K562 (cell line): Measurements from ENCODE around the gene POU2F3. TPM values are rescaled to one million over a fixed set of nuclear protein-coding genes. Genes with fewer than 3 reads are reported as not detected.

ENCODE experiments used
- ATAC-seq: fragments of 200-7000 bp; cut with Tn5 transposase; 3 replicates; pipeline ENCODE4 v1.9.1; 2020; ENCODE audit warnings: moderate library complexity
- BruUV-seq: library from RNA; stranded (reverse); fragments of 400-500 nt; replicated peaks from 2 replicates; lab custom pipeline; 2021; lab: Mats Ljungman, UMichigan
- CTCF ChIA-PET: fragments of 300-600 bp; formaldehyde crosslinking; extraction: SDS; loops from one replicate; lab custom pipeline; 2021; ENCODE audit warnings: low intra/inter-chr PET ratio; lab: Yijun Ruan, JAX
- POLR2A ChIA-PET: fragments of 300-600, 350-650 bp; sonication (Branson Sonifier 250); formaldehyde crosslinking; extraction: SDS; loops from one replicate; lab custom pipeline; 2021; ENCODE audit warnings: antibody characterized with exemption, inconsistent platforms; lab: Yijun Ruan, JAX
- DNase-seq, 4 experiments: peaks; one replicate each; pipeline versions ENCODE4 v3.0.0 to v3.0.0-alpha.2; 2011 to 2018; ENCODE audit warnings: low spot score in 3 of 4, mixed read lengths in 3 of 4; ENCODE audit errors: extremely low read depth in 1 of 4
- FAIRE-seq: peaks from 2 replicates; lab custom pipeline; 2011; peaks lifted over from hg19 to GRCh38; lab: Jason Lieb, UNC
- H2AFZ ChIP-seq: 2 replicates; pipeline ENCODE4 v1.6.0; 2011; ENCODE audit warnings: low read depth, low read length, control low read depth, inconsistent platforms
- H3K27ac ChIP-seq: fragments of 200-600 bp; 3 replicates; pipeline ENCODE4 v1.8.0; 2011; ENCODE audit warnings: low read depth, mild to moderate bottlenecking, control low read depth, inconsistent platforms, low read length, moderate library complexity, mixed read lengths; ENCODE audit errors: extremely low read depth
- H3K27me3 ChIP-seq, 2 experiments: fragments of 300-600 bp in 1 of 2; 2 replicates in 1 of 2; 3 replicates in 1 of 2; pipeline versions ENCODE4 v1.6.0 to v1.8.0; 2011; ENCODE audit warnings: inconsistent platforms in 2 of 2, low read length in 2 of 2, mild to moderate bottlenecking in 1 of 2, mixed read lengths in 1 of 2, moderate library complexity in 1 of 2; ENCODE audit not compliant: control insufficient read depth in 2 of 2, insufficient read depth in 2 of 2
- H3K36me3 ChIP-seq: fragments of 300-600 bp; 3 replicates; pipeline ENCODE4 v1.8.0; 2011; ENCODE audit warnings: mild to moderate bottlenecking, low read length, inconsistent platforms; ENCODE audit not compliant: control insufficient read depth, insufficient read depth
- H3K4me1 ChIP-seq, 2 experiments: fragments of 200-600 bp in 1 of 2; replicated peaks in 1 of 2; 2 replicates in 1 of 2; 3 replicates in 1 of 2; pipeline versions ENCODE4 v1.5.1 to v1.8.0; 2011; ENCODE audit warnings: inconsistent platforms in 2 of 2, low read length in 2 of 2, mild to moderate bottlenecking in 1 of 2, mixed read lengths in 1 of 2, moderate library complexity in 1 of 2; ENCODE audit not compliant: control insufficient read depth in 2 of 2, insufficient read depth in 2 of 2
- H3K4me2 ChIP-seq: 2 replicates; pipeline ENCODE4 v1.6.1; 2011; ENCODE audit warnings: low read length, control low read depth, inconsistent platforms, mixed read lengths; ENCODE audit not compliant: insufficient read depth
- H3K4me3 ChIP-seq: fragments of 200-600 bp; sonication (generic), shearing (Covaris generic); 2 replicates; pipeline ENCODE4 v1.5.1; 2016; ENCODE audit warnings: control low read depth, inconsistent platforms
- H3K79me2 ChIP-seq: fragments of 200-600 bp; 3 replicates; pipeline ENCODE4 v1.8.0; 2011; ENCODE audit warnings: low read length, inconsistent platforms; ENCODE audit not compliant: control insufficient read depth, insufficient read depth
- H3K9ac ChIP-seq, 2 experiments: 2 replicates each; pipeline versions ENCODE4 v1.6.0 to v1.6.1; 2011; ENCODE audit warnings: low read depth in 2 of 2, low read length in 2 of 2, control low read depth in 1 of 2, inconsistent platforms in 1 of 2, mild to moderate bottlenecking in 1 of 2, mixed read lengths in 1 of 2; ENCODE audit not compliant: insufficient read depth in 1 of 2
- H3K9me1 ChIP-seq: one replicate; pipeline ENCODE4 v1.6.0; 2011; ENCODE audit warnings: inconsistent platforms, mild to moderate bottlenecking, low read length, moderate library complexity; ENCODE audit not compliant: control insufficient read depth, insufficient read depth
- H3K9me3 ChIP-seq: replicated peaks from 2 replicates; pipeline ENCODE4 v1.5.1; 2011; ENCODE audit warnings: low read depth, low read length, inconsistent platforms; ENCODE audit not compliant: control insufficient read depth, insufficient read depth
- H4K20me1 ChIP-seq: replicated peaks from 2 replicates; pipeline ENCODE4 v1.6.1; 2011; ENCODE audit warnings: low read length, inconsistent platforms, mixed read lengths; ENCODE audit not compliant: control insufficient read depth, insufficient read depth
- ARID3A ChIP-seq: IDR thresholded peaks from 2 replicates; pipeline ENCODE4 v1.6.1; 2012; ENCODE audit warnings: low read depth, low read length, improper control_type of control experiment, borderline replicate concordance
- CC2D1A ChIP-seq: fragments of 450-650 bp; IDR thresholded peaks from 2 replicates; pipeline ENCODE4 v1.6.1; 2017; ENCODE audit warnings: mild to moderate bottlenecking
- CHD2 ChIP-seq: IDR thresholded peaks from 2 replicates; pipeline ENCODE4 v1.6.1; 2011; ENCODE audit warnings: low read depth, low read length
- CTBP1 ChIP-seq: fragments of 450-650 bp; IDR thresholded peaks from 2 replicates; pipeline ENCODE4 v1.6.1; 2016; ENCODE audit warnings: borderline replicate concordance
- GATAD2A ChIP-seq: fragments of 450-650 bp; IDR thresholded peaks from 2 replicates; pipeline ENCODE4 v1.6.1; 2017
- HOMEZ ChIP-seq: fragments of 250-450 bp; sonication (Bioruptor Pico); IDR thresholded peaks from 2 replicates; pipeline ENCODE4 v1.4.0; 2020; ENCODE audit warnings: mild to moderate bottlenecking, moderate library complexity
- KDM1A ChIP-seq, 2 experiments: fragments of 450-650 bp; IDR thresholded peaks; 2 replicates each; pipeline ENCODE4 v1.6.1; 2016; ENCODE audit warnings: mild to moderate bottlenecking in 2 of 2
- POLR2A ChIP-seq: fragments of 450-650 bp; conservative IDR thresholded peaks from 2 replicates; pipeline ENCODE4 v1.6.1; 2016
- PRDM10 ChIP-seq: fragments of 450-650 bp; IDR thresholded peaks from 2 replicates; pipeline ENCODE4 v1.6.1; 2018; ENCODE audit not compliant: partially characterized antibody
- SPI1 ChIP-seq: IDR thresholded peaks from 2 replicates; pipeline ENCODE4 v1.6.1; 2011; ENCODE audit warnings: low read depth, low read length, control low read depth, borderline replicate concordance
- TBL1XR1 ChIP-seq, 2 experiments: IDR thresholded peaks; 2 replicates each; pipeline ENCODE4 v1.6.1; 2012; ENCODE audit warnings: improper control_type of control experiment in 2 of 2, low read length in 2 of 2, mild to moderate bottlenecking in 1 of 2
- ZBTB7A ChIP-seq: IDR thresholded peaks from 2 replicates; pipeline ENCODE4 v1.6.1; 2011; ENCODE audit warnings: low read depth, mild to moderate bottlenecking, low read length, moderate library complexity, borderline replicate concordance; ENCODE audit not compliant: control insufficient read depth
- ZNF174 ChIP-seq: fragments of 250-450 bp; sonication (Bioruptor Pico); IDR thresholded peaks from 2 replicates; pipeline ENCODE4 v1.4.0; 2020; ENCODE audit warnings: mild to moderate bottlenecking
- ZNF76 ChIP-seq: fragments of 250-450 bp; sonication (Bioruptor Pico); IDR thresholded peaks from 2 replicates; pipeline ENCODE4 v1.4.0; 2020; ENCODE audit warnings: mild to moderate bottlenecking, moderate library complexity, borderline replicate concordance
- ZNF830 ChIP-seq: fragments of 250-450 bp; sonication (Bioruptor Pico); IDR thresholded peaks from 2 replicates; pipeline ENCODE4 v1.5.0; 2021; ENCODE audit warnings: mild to moderate bottlenecking
- WGBS: fragments of 100-300 bp; shearing (Covaris generic); methylation state at CpG from one replicate; pipeline ENCODE4 v1.1.6; 2016; ENCODE audit warnings: low coverage, mixed read lengths; ENCODE audit not compliant: insufficient coverage; ENCODE audit errors: missing lambda C conversion rate; 5-methylcytosine and 5-hydroxymethylcytosine counted together
- in situ Hi-C: fragments of 300-500 bp; cut with MboI; formaldehyde crosslinking; loops from 4 replicates; pipeline ENCODE4 v1.15.0; 2018; ENCODE audit warnings: inconsistent platforms, mixed read lengths
- intact Hi-C: fragments of 100-400 bp; cut with micrococcal nuclease; formaldehyde crosslinking; loops from 2 replicates; pipeline ENCODE4 v1.14.2; 2022
- polyA plus RNA-seq, 8 experiments: library from polyadenylated mRNA; depleted of rRNA in 4 of 8; stranded (reverse) in 5 of 8; unstranded in 3 of 8; fragments of >200 nt; fragmentation: Nextera tagmentation in 2 of 8; fragmentation: Illumina TruSeq in 1 of 8; extraction: Ambion mirVana in 2 of 8; extraction: Trizol in 1 of 8; gene quantifications; 2 replicates each; pipeline versions ENCODE4 v1.2.1 to v1.2.3, GENCODE V29; 2011 to 2014; ENCODE audit warnings: inconsistent platforms in 1 of 8, missing spikeins in 1 of 8
- total RNA-seq, 7 experiments: library from RNA; depleted of rRNA in 6 of 7; stranded (reverse); fragments of >200 nt in 6 of 7; fragmentation: Illumina TruSeq in 2 of 7; extraction: Trizol in 2 of 7; gene quantifications; 2 replicates each; pipeline versions ENCODE4 v1.2.1 to v1.2.3, GENCODE V29; 2011 to 2021; ENCODE audit warnings: low replicate concordance in 1 of 7

Gene POU2F3
- total and polyA plus RNA-seq, 9 of the 15 experiments (the other 6 are each of a cell fraction or from before 2014, with no cell fraction given) = not detected

- TF ChIP-seq ZBTB7A = no peak
- TF ChIP-seq HOMEZ (CRISPR knock-in tag) = no peak
- no peak for TF ChIP-seq CHD2
- TF ChIP-seq ZNF830 = no peak
- no peak for TF ChIP-seq CC2D1A
- TF ChIP-seq POLR2A = no peak
- no peak for TF ChIP-seq ARID3A
Observed at GRCh38 chr11:120329556-120329955, 89.6 kb downstream of the POU2F3 start (continued).

- H3K27ac ChIP-seq = no peak overlapping the region
- in situ Hi-C loops (no loop called here), intact Hi-C loops (loop anchor here (10.0 kb wide), 1 partner anchor 355 kb away; no protein-coding TSS in a partner anchor)
- TF ChIP-seq KDM1A (IDR thresholded peaks at IDR 0.05) (no peak), TBL1XR1 (IDR thresholded peaks at IDR 0.05; ENCODE audit: low read length in 2 of 2) (no peak), GATAD2A (no peak), ZNF174 (no peak), PRDM10 (peak; percentile 52), CTBP1 (0 out of 2 replicates have a peak, but pooled peaks have one; percentile 12), SPI1 (peak; percentile 73), ZNF76 (CRISPR knock-in tag) (no peak)
Observed at GRCh38 chr11:120330045-120330444, 90.1 kb downstream of the POU2F3 start.

More at GRCh38 chr11:120330045-120330444, 90.1 kb downstream of the POU2F3 start:
- H3K36me3 ChIP-seq = no peaks in the 10 kb centered on the region
- no peak overlapping the region for H2AFZ ChIP-seq
- ChIA-PET POLR2A (interaction anchor here (0.6 kb wide), 1 partner anchor 71 kb away, joined by 5 read pairs; no protein-coding TSS in a partner anchor), CTCF (no interaction called here)
- no peak overlapping the region for H3K4me2 ChIP-seq
- BruUV-seq = no TSS peak
- DNase-seq = no peak
- no peak overlapping the region for H3K4me3 ChIP-seq
- 47% methylated on average over 6 of the region's 6 CpGs for WGBS
- no peaks in the 10 kb centered on the region for H3K9me3 ChIP-seq
- H3K9me1 ChIP-seq = no peaks in the 10 kb centered on the region
- peaks cover 0 to 3% of the 10 kb centered on the region in 2 experiments; a peak in 1 of 5 replicates for H3K27me3 ChIP-seq
- H3K9ac ChIP-seq = no peak overlapping the region
- no peaks in the 10 kb centered on the region for H4K20me1 ChIP-seq
- no peak for ATAC-seq
- H3K79me2 ChIP-seq = no peaks in the 10 kb centered on the region
- no peak for FAIRE-seq
- H3K4me1 ChIP-seq = peaks cover 6 to 22% of the 10 kb centered on the region in 2 experiments; a peak in 4 of 5 replicates
